ENCODE results near the gene SLC4A5.
"Not testable (repeated sequence)": the region's sequence is repeated elsewhere in the genome, so short reads cannot be mapped to it uniquely, and the experiment has no call there.

SLC4A5 gene

DNA sequence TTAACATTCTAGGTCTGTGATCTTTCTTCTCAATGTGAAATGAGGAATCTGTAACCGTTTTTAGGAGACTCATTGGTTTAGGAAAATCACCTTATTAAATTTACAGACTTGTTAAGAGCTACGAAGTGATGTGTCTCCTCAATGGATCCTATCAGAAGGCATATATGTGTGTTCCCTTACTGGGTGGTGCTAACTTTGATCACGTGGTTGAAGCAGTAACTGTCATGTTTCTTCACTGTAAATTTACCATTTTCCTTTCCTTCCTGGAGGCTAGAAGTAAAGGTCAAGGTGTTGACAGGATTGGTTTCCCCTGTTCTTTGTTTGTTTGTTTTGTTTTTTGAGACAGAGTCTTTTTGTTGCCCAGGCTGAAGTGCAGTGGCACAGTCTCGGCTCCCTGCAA, 146.2 kb downstream of the SLC4A5 start:
- no peak for DNase-seq

DNA sequence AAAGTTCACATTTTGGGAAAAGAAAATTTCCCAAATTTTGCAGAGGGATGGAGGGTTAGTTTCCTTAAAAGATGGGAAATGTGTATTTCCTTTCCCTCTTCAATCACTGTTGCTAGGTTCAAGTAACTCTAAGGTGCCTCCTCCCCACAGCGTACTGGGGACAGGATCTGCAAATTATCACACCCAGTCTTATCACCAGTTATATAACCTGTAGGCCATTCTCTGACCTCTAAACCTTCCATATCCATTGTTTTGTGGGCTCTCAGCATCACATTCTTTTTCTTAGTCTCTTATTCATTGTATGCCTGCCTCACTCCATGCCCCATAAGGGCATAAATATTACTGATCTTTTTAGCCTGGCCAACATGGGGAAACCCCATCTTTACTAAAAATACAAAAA, 148.4 kb downstream of the SLC4A5 start:
- DNase-seq = no peak

DNA sequence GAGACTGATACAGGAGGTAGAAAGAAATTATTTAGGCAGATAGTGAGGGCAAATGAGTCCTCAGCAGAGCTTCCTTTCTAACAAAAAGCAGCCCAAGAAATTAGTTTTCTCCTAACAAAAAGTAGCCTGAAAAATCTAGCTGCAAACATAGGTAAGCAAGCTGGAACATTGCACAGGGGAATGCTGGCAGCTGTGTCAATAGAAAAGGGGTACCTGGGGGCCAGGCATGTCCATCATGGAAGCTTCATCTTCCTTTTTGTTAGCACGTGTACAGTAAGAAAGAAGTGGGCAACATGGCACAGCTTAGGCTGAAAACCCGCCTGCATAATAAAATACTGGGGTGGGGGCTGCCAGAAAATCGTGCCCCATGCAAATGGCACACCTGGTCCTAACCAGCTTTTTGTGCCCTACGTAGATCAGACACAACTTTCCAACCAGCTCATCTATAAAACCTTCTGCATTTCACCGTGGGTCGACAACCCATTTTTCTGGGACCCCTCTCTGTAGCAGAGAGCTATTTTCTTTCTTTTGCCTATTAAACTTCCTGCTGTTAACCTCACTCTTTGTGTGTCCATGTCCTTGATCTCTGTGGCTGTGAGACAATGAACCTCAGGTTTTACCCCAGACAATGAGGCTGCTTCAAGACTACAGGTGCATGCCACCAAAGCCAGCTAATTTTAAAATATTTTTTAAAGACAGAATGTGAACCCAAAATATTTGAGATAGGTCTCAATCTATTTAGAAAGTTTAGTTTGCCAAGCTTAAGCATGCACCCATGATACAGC, 151.4 kb downstream of the SLC4A5 start:
- DNase-seq = no peak

DNA sequence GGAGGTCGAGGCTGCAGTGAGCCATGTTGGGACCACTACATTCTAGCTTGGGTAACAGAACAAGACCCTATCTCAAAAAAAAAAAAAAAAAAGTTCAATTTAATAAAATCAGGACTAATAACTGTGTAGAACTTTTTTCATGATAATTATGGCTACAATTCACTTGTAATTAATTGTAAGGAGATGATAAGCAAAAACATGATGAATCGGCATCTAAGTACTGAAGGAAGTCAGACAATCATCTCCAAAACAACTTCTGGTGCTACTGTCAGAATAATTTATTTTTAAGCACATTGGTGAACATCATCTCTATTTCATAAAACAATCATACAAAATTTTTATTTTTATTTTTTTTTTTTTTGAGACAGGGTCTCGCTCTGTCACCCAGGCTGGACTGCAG, 154.5 kb downstream of the SLC4A5 start:
- DNase-seq = no peak

DNA sequence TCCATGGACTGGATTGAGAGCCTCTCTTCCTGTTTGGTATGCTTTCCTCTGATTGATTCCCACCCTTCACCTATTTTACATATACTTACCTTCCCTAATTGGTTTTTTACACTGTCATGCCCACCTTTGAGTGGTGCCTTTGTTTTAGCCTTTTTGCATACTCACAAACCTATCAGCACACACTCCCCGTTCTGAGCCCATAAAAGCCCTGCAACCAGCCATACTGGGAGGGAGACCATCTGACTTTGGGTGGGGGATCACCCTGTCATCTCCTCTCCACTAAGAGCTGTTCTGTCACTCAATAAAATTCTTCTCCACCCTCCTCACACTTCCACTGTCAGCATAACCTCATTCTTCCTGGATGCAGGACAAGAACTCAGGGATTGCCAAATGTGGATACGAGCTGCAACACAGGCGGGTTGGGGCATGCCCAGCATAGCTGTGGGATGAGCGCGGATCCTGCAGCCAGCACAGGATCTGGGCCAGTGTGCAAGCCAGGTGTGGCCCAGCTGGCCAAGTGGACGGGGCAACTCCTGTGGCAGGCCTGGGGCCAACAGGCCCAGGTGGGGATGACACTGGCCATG, 155.1 kb downstream of the SLC4A5 start:
- DNase-seq = peak; percentile 57

DNA sequence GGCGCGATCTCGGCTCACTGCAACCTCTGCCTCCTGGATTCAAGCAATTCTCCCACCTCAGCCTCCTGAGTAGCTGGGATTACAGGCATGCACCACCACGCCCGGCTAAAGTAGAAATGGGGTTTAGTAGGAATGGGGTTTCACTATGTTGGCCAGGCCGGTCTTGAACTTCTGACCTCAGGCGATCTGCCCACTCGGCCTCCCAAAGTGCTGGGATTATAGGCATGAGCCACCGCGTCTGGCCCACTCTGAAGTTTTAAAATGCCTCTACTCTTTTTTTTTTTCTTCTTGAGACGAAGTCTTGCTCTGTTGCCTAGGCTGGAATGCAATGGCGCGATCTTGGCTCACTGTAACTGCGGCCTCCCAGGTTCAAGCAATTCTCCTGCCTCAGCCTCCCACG, 156.5 kb downstream of the SLC4A5 start:
- DNase-seq = not testable (repeated sequence)

DNA sequence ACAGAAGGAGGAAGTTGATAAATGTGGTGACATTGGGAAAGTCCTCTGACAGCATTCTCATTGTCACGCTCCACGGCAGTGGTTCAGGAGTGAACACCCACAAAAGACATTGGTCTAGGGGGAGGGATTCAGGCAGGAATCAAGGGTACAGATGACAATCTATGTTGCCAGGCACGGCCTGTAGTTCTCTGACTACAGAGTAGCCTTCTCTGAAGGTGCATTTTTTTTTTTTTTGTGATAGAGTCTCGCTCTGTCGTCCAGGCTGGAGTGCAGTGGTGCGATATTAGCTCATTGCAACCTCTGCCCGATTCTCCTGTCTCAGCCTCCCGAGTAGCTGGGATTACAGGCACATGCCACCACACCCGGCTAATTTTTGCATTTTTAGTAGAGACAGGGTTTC, 157.2 kb downstream of the SLC4A5 start:
- DNase-seq = no peak

DNA sequence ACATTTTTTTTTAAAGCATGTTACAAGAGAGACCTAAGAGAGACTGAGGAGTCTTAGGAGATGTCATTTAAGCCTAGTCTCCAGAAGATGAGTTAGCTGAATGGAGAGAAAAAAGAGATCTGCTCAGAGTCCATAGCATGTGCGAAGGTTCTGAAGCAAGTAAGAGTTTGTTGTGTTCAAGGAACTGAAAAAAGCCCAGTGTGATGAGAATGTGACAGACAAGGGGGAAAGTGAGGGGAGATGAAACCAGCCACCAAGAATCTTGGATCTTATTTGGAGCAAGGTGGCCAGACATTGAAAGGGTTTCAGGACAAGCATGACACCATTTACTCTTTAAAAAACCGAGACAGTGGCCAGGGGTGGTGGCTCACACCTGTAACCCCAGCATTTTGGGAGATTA, 159.3 kb downstream of the SLC4A5 start:
- DNase-seq = no peak

DNA sequence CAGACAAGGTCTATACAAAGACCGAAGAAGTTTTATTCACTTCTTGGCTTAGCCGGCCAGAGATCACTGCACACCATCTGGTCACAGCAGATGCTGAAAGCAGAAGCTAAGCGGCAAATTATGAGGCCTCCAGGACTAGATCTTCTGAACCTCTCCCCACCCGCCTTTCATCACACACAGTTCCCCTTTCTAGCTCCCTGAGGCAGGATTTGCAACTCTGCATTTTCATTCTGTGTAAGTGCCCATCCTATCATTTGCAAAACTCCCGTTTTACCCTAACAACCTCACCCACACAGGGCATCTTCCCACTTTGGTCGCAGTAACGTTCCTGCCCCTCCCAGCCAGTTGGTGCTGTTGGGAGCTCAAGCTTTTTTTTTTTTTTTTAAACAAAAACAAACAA, 161.5 kb downstream of the SLC4A5 start:
- no peak for DNase-seq

DNA sequence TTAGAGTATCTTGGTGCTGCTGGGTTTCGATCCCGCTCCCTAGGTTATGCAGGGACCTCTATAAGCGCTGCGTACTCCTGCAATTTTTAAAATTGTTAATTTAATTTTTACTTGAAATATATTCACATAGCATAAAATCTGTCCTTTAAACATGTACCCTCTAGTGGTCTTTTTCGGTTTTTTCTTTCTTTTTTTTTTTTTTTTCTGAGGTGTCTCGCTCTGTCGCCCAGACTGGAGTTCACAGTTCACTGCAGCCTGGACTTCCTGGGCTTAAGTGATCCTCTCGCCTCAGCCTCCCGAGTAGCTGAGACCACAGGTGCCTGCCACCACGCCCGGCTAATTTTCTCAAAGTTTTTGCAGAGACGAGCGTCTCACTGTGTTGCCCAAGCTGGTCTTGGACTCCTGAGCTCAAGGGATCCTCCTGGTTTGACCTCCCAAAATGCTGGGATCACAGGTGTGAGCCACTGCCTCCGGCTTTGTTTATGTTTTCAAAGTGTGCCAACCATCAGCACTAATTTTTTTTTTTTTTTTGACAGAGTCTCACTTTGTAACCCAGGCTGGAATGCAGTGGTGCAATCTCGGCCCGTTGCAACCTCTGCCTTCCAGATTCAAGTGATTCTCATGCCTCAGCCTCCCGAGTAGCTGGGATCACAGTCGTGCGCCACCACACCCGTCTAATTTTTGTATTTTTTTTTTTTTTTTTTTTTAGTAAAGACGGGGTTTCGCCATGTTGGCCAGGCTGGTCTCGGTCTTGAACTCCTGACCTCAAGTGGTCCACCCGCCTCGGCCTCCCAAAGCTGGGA, 164.0 kb downstream of the SLC4A5 start:
- no peak for DNase-seq

DNA sequence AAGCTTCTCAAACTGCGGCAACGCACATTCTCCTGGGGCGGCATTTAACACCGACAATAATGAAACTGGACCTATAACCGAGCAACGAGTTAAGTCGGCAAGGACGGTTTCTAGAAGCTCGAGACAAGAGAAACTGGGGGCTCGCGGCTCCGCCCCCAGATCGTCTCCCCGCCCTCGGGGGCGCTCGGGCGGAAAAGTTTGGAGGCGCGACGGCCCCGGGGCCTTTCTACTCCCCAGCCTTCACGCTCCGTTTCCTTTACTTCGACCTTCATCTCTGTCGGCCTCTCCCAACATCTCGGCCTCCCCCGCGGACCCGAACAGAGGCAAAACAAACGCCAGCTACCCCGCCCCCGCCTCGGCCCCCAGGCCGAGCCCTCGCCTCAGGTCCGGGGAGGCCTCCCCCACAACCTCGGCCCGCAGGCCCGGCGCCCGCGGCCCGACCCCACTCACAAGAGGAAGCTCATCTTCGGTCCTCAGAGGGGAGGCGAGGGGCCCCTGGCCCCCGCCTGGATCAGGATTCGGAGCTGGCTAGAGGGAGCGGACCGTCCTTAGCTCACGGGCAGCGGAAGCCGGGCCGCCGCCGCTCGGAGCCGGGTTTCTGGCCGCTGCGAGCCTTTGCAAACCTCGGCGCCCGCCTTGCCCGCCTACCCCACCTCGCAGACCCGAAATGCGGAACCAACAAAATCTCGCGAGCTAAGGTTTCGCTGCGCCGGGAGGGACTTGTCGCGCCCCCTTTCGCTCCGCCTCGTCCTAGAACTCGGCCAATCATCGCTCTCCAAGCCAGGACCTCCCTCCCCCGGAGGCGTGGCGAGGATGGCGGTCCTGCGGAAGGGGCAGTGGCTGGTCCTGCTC, 164.8 kb downstream of the SLC4A5 start, which contains the start of gene MOB1A:
MOB1A (minus strand) TSS at position 669 of the 852 bp plus-strand sequence; CDS start at position 464, 205 bp downstream.
- peak; percentile 96 for DNase-seq

DNA sequence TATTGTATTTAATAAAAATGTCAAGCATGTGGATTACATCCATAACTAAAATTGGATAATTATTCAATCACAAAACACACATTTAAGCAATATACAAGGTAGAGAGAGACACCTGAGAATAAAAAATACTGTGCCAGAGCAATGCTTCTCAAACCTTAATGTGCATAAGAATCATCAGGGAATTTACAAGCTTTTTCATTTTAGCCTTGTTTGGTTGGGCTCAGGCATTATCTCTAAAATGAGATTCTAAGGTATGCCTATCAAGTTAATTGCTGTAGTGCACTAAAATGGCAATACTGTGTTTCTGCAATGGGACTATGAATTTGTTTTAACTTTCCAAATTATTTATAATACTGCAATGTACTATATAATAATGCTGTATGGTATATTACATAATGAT, 165.5 kb downstream of the SLC4A5 start:
- no peak for DNase-seq

DNA sequence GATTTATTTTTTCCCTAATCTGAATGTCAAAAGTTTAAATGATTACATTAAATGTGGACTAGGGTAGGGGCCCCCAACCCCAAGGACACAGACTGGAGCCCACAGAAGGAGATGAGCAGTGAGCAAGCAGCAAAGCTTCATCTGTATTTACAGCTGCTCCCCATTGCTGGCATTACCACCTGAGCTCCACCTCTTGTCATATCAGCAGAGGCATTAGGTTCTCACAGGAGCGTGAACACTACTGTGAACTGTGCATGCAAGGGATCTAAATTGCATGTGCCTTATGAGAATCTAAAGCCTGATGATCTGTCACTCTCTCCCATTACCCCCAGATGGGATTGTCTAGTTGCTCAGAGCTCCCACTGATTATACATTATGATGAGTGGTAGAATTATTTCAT, 168.3 kb downstream of the SLC4A5 start:
- DNase-seq = no peak

DNA sequence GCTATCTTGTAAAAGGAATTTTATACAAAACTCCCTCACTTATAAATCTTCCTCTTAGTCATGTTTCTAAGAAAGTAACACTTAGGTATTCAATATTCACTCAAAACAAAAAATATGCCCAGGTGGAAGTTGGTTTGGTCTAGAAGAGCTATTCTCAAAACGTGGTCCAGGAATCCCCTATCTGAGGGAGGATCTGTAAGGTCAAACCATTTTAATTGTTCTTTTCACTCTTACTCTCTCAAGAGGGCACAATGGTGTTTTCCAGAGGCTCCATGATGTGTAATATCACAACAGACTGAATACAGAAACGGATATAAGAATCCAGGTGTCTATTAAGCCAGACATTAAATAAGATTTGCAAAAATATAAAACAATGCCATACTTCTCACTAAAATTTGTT, 174.5 kb downstream of the SLC4A5 start:
- DNase-seq = no peak
